Measurements from ENCODE around the gene C1QTNF8.

C1QTNF8 gene

DNA sequence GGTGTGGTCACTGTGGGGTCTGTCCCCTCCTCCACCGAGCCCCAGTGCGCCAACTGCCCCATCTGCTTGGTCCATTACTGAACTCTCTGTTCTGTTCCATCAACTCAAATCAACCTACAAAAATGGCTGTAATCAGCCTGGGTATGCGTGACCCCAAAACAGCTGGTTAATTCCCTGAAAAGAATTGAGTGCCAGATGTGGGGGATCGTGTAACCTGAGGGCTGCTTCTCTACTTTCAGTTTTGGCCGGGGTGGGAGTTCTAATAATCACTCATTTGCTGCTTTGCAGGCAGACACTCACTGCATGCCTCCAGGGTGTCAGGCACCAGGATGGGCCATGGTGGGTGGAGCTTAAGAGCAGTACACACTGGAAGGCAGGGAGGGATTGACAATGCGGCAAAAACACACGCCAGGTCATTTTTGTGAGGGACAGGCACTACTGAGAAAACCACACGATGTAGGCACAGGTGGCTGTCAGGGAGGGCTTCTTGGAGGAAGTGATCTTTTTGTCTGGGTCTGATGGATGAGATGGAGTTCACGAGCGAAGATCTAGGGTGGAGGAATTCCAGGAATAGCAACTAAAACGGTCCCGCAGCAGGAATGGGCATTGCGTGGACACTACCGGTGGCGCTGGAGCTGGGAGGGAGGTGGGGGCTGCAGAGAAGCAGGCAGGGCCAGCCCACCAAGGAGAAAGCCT is 53.8 kb downstream of the C1QTNF8 start:
- no peak for DNase-seq

GRCh38 chr16:1040346-1040745 is 55.7 kb downstream of the C1QTNF8 start:
- no peak for DNase-seq

DNA sequence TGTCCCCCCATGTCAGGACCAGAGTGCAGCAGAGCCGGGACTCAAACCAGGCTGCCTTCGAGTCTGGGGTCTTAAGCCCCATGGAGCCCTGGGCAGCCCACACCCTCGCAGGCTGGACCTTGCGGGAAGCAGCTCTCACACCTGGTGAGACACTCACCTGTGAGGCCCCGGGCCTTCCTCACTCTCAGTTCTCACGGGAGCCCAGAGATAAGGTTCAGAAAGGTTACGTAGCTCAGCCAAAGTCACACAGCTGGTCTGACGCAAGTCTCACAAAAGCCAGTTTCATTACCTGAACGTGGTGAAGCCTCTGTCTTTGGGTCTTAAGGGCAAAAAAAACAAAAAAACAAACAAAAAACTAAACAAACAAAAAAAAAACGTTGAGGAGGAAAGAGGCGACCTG is 56.3 kb downstream of the C1QTNF8 start:
- no peak for DNase-seq

GRCh38 chr16:1038932-1039331 is 57.1 kb downstream of the C1QTNF8 start:
- no peak for DNase-seq
